Aorta (tissue), 5 donors: Measurements from ENCODE around the gene ADAMTS8. TPM values are rescaled to one million over a fixed set of nuclear protein-coding genes. Genes with fewer than 3 reads are reported as not detected.
"Not testable (repeated sequence)": the region's sequence is repeated elsewhere in the genome, so short reads cannot be mapped to it uniquely, and the experiment has no call there.

ENCODE experiments used
- ATAC-seq: fragments of 200-7000 bp; cut with Tn5 transposase; one replicate; pipeline ENCODE4 v1.9.1; 2022; ENCODE audit warnings: moderate library complexity; ENCODE audit not compliant: low FRiP score
- DNase-seq, 2 donors: peaks; one replicate each; pipeline ENCODE4 v3.0.0-alpha.2; 2020
- H3K27ac ChIP-seq, 2 donors: one replicate each; pipeline ENCODE4 v1.5.1; 2013; ENCODE audit warnings: low read length in 2 of 2, mild to moderate bottlenecking in 2 of 2, moderate library complexity in 2 of 2, control low read depth in 1 of 2, inconsistent platforms in 1 of 2, low read depth in 1 of 2
- H3K27me3 ChIP-seq, 2 donors: one replicate each; pipeline ENCODE4 v1.6.1; 2013; ENCODE audit warnings: control low read depth in 1 of 2, low read length in 1 of 2, mild to moderate bottlenecking in 1 of 2, moderate library complexity in 1 of 2; ENCODE audit not compliant: insufficient read depth in 2 of 2, control insufficient read depth in 1 of 2
- H3K36me3 ChIP-seq, 2 donors: one replicate each; pipeline ENCODE4 v1.6.1; 2013; ENCODE audit warnings: control low read depth in 1 of 2, low read length in 1 of 2, mild to moderate bottlenecking in 1 of 2; ENCODE audit not compliant: insufficient read depth in 2 of 2, control insufficient read depth in 1 of 2
- H3K4me1 ChIP-seq, 2 donors: one replicate each; pipeline ENCODE4 v1.6.1; 2013; ENCODE audit warnings: low read length in 2 of 2, control low read depth in 1 of 2, mild to moderate bottlenecking in 1 of 2, moderate library complexity in 1 of 2; ENCODE audit not compliant: insufficient read depth in 2 of 2, control insufficient read depth in 1 of 2
- H3K4me3 ChIP-seq, 2 donors: one replicate each; pipeline ENCODE4 v1.5.1; 2013; ENCODE audit warnings: low read length in 2 of 2, control low read depth in 1 of 2, mild to moderate bottlenecking in 1 of 2
- H3K9me3 ChIP-seq: one replicate; pipeline ENCODE4 v1.6.1; 2013; ENCODE audit warnings: mild to moderate bottlenecking, low read length; ENCODE audit not compliant: control insufficient read depth
- WGBS, 2 donors: extraction: QIAGEN DNeasy Blood & Tissue Kit; methylation state at CpG; one replicate each; pipeline ENCODE4 v1.1.7; 2013; 5-methylcytosine and 5-hydroxymethylcytosine counted together
- intact Hi-C, 2 donors: fragments of 100-400 bp; cut with DNase I; formaldehyde crosslinking; loops; one replicate each; pipeline versions ENCODE4 v1.14.2 to v1.15.0; 2022
- polyA plus RNA-seq, 2 donors: library from polyadenylated mRNA; stranded (reverse); fragments of 200-250 nt; gene quantifications; one replicate each; pipeline ENCODE4 v1.2.3, GENCODE V29; 2013
- total RNA-seq, 2 donors: library from RNA; stranded (reverse); fragmentation: NEBNext Ultra II Directional; extraction: Animal tissue kit (Norgen Biotek cat#: 25700); gene quantifications; one replicate each; pipeline ENCODE4 v1.2.1, GENCODE V29; 2021
- donor health status: healthy with polysubstance abuse.
- donor health status: Bipolar disorder and iron deficiency.
- donor health status: DM: no; HTN: no; CAD: no.
- donor health status: DM: no; HTN: no; CAD: no.
- donor health status: DM: yes; HTN: yes; CAD: no.

The ADAMTS8 gene
- total and polyA plus RNA-seq, 4 donors, result 3.3 to 64.9 (median 7.2) TPM

- Histone ChIP-seq H3K9me3 (no peaks in the 10 kb centered on the region), H3K4me3 (no peak overlapping the region), H3K27me3 (no peaks in the 10 kb centered on the region), H3K27ac (no peak overlapping the region), H3K4me1 (no peaks in the 10 kb centered on the region), H3K36me3 (no peaks in the 10 kb centered on the region)
- WGBS, 2 donors, result 88 to 89% methylated on average over 3 of the region's 3 CpGs
- no peak for DNase-seq
- intact Hi-C loops, result loop anchor here in 1 of 2 donors (5.0 kb wide), 2 partner anchors 77 to 167 kb away; no protein-coding TSS in a partner anchor
- no peak for ATAC-seq
These were observed 17.4 kb upstream of the ADAMTS8 start for GRCh38 chr11:130445788-130446187.

DNA sequence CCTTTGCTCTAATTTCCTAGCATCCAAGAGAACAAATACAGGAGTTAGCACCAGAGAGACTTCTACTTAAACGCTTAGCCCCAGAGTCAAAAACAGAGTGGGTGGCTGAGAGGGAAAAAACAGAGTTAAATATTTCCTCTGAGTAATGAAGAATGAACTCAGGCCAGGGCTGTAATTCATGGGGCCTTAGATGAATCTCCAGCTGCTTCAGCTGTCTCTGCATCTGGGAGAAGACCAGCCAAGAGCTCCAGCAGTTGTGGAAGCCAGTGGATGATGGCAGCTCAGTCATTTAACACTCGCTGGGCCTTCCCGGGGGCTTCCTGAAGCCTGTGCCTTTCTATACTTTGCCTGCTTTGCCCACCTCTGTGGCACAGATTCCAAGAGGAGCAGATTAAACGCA lies 14.3 kb upstream of the ADAMTS8 start:
- H3K27ac ChIP-seq, result no peak overlapping the region
- no peaks in the 10 kb centered on the region for H3K4me1 ChIP-seq
- 85 to 88% methylated on average over 4 of the region's 4 CpGs for WGBS, 2 donors
- H3K27me3 ChIP-seq, result no peaks in the 10 kb centered on the region
- no peak for DNase-seq
- no peaks in the 10 kb centered on the region for H3K9me3 ChIP-seq
- no peak overlapping the region for H3K4me3 ChIP-seq
- ATAC-seq, result no peak
- intact Hi-C loops, result no loop called here
- H3K36me3 ChIP-seq, result no peaks in the 10 kb centered on the region

DNA sequence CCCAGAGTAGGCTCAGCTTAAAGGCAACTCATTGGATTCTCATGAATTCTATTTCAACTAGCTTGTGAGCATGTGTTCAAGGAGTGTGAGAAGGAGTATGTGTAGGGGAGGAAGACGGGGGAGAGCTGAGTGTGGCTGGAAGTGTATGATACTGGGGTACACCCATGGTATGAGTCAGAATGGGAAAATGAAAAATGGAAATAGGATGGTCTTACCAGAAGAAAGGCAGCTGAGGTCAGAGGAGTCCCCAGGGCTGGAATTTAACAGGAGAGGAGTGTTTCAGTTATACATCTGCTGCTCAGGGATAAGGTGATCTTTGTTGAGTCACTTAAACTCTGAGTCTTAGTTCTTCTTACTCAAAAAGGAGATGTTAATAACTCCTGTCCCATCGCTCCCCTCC lies 13.3 kb upstream of the ADAMTS8 start:
- Histone ChIP-seq H3K27me3 (no peaks in the 10 kb centered on the region), H3K9me3 (no peaks in the 10 kb centered on the region), H3K4me1 (no peaks in the 10 kb centered on the region), H3K27ac (no peak overlapping the region), H3K4me3 (no peak overlapping the region), H3K36me3 (no peaks in the 10 kb centered on the region)
- ATAC-seq (no peak), DNase-seq (no peak)
- intact Hi-C loops, result no loop called here
- 80 to 96% methylated on average over 2 of the region's 2 CpGs for WGBS, 2 donors

- Histone ChIP-seq H3K4me1 (no peaks in the 10 kb centered on the region), H3K27me3 (no peaks in the 10 kb centered on the region), H3K36me3 (no peaks in the 10 kb centered on the region), H3K27ac (no peak overlapping the region), H3K4me3 (no peak overlapping the region), H3K9me3 (no peaks in the 10 kb centered on the region)
- WGBS, 2 donors, result 91 to 95% methylated on average over 6 of the region's 6 CpGs
- DNase-seq (no peak), ATAC-seq (no peak)
- intact Hi-C loops, result no loop called here
These were observed 11.5 kb upstream of the ADAMTS8 start for GRCh38 chr11:130439876-130440275.

DNA sequence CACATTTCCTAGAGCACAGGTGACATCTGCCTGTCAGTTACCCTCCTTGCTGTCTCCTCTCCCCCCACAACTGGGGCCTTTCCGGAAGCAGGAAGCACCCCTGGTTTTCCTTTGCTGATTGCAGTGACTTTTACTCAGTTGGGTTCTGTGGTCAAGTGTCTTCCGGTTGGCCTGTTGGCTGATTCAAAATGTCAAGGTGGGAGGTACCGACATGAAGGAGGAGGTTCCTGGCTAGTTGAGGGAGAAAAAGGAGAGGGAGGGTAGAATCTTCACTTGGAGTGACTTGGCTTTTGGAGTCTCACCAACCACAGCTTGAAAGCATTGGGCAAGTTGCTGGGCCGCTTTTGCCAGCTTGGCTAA lies 10.7 kb upstream of the ADAMTS8 start:
- H3K4me3 ChIP-seq, result no peak overlapping the region
- no peaks in the 10 kb centered on the region for H3K36me3 ChIP-seq
- no peaks in the 10 kb centered on the region for H3K9me3 ChIP-seq
- no peaks in the 10 kb centered on the region for H3K4me1 ChIP-seq
- WGBS, 2 donors, result 96 to 97% methylated on average over 4 of the region's 4 CpGs
- H3K27ac ChIP-seq, result no peak overlapping the region
- H3K27me3 ChIP-seq, result no peaks in the 10 kb centered on the region
- ATAC-seq (no peak), DNase-seq (no peak)
- intact Hi-C loops, result no loop called here

DNA sequence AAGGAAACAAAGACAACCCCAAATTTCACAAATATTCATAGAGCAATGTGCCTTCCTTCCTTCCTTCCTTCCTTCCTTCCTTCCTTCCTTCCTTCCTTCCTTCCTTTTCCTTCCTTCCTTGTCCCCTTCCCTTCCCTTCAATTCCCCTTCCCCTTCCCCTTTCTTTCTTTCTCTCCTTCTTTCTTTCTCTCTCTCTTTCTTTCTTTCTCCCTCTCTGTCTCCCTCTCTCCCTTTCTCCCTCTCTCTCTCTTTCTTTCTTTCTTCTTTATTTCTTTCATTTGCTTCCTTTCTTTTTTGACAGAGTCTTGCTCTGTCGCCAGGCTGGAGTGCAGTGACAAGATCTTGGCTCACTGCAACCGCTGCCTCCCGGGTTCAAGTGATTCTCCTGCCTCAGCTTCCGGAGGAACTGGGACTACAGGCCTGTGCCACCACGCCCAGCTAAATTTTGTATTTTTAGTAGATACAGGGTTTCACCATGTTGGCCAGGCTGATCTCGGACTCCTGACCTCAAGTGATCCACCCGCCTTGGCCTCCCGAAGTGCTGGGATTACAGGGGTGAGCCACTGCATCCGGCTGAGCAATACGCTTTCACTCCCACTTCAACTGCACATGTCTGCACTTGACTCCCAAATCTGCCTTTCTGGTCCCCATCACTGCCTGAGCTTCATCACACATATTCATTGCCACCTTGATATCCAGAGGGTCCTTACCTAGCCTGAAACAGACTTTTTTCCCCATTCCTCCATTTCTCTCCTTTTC lies 10.2 kb upstream of the ADAMTS8 start:
- intact Hi-C loops, result not testable (repeated sequence)
- 97% methylated on average over 10 of the region's 10 CpGs for WGBS, 2 donors

GRCh38 chr11:130437848-130438247 lies 9.4 kb upstream of the ADAMTS8 start:
- WGBS, 2 donors, result 63 to 70% methylated on average over 7 of the region's 7 CpGs
- H3K27ac ChIP-seq, result no peak overlapping the region
- H3K4me3 ChIP-seq, result no peak overlapping the region
- DNase-seq (no peak), ATAC-seq (no peak)
- H3K9me3 ChIP-seq, result no peaks in the 10 kb centered on the region
- no peaks in the 10 kb centered on the region for H3K4me1 ChIP-seq
- no peaks in the 10 kb centered on the region for H3K36me3 ChIP-seq
- intact Hi-C loops, result no loop called here
- no peaks in the 10 kb centered on the region for H3K27me3 ChIP-seq

More for the DNA sequence above, 10.2 kb upstream of the ADAMTS8 start:
- not testable (repeated sequence) for ATAC-seq, H3K4me1 ChIP-seq, H3K27ac ChIP-seq, H3K9me3 ChIP-seq, H3K36me3 ChIP-seq, DNase-seq, H3K4me3 ChIP-seq, H3K27me3 ChIP-seq

- intact Hi-C loops, result no loop called here
- WGBS, 2 donors, result 90% methylated on average over 3 of the region's 3 CpGs
- Histone ChIP-seq H3K4me3 (no peak overlapping the region), H3K27me3 (no peaks in the 10 kb centered on the region), H3K36me3 (no peaks in the 10 kb centered on the region), H3K9me3 (no peaks in the 10 kb centered on the region), H3K27ac (no peak overlapping the region), H3K4me1 (no peaks in the 10 kb centered on the region)
- ATAC-seq (no peak), DNase-seq (no peak)
These were observed 7.8 kb upstream of the ADAMTS8 start for GRCh38 chr11:130436171-130436570.

DNA sequence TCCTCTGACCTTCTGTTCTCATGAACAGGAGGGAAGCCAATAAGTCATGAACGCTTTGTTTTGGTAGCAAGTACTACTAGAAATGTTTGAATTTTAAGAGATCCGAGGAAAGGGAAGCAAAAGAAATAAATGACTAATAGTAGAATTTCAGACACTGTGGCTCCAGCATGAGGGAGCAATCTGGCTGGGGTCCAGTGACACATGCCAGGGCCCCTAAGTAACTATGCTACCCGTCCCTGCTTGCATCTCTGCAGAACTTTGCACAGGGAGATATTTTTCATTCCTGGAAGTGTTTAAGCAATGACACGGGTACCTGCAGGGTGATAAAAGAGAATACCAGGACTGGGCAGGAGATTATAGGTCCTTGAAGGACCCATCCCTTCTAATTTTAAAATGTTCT lies 7.3 kb upstream of the ADAMTS8 start:
- DNase-seq, result no peak
- H3K27me3 ChIP-seq, result no peaks in the 10 kb centered on the region
- no peaks in the 10 kb centered on the region for H3K9me3 ChIP-seq
- no peaks in the 10 kb centered on the region for H3K36me3 ChIP-seq
- ATAC-seq, result no peak
- no peak overlapping the region for H3K4me3 ChIP-seq
- intact Hi-C loops, result loop anchor here (1.0 to 2.0 kb wide), 3 partner anchors 391 to 459 kb away; no protein-coding TSS in a partner anchor
- H3K4me1 ChIP-seq, result no peaks in the 10 kb centered on the region
- no peak overlapping the region for H3K27ac ChIP-seq
- 21 to 28% methylated on average over 4 of the region's 4 CpGs for WGBS, 2 donors
